Activated CD8-positive, alpha-beta memory T cell treated with anti-CD3 and anti-CD28 coated beads for 1 hour (primary cell): ENCODE measurements around the gene HNRNPC.
"Not testable (repeated sequence)": the region's sequence is repeated elsewhere in the genome, so short reads cannot be mapped to it uniquely, and the experiment has no call there.

Experiments
- DNase-seq, 2 donors: peaks; one replicate each; pipeline ENCODE4 v3.0.0-alpha.2; 2020; ENCODE audit warnings: low read depth in 1 of 2; ENCODE audit errors: extremely low read depth in 1 of 2

The HNRNPC gene

DNA sequence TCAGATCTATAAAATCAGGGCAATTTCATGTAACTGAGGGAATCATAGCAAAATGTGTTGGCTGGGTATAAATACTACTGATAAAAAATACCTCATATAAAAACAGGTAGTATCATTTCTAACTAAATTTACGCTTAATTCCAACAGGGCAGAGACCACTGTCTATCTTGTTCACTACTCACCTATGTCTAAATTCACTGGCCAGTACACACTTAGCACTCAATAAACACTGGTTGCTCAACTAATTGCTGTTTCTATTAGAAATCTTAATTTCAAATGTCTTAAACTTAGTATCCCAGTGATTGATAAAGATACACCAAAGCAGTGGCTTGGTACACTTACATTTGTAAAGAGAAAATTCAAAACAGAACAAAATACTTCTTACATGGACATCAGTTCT, 55.6 kb downstream of the HNRNPC start:
- no peak for DNase-seq

DNA sequence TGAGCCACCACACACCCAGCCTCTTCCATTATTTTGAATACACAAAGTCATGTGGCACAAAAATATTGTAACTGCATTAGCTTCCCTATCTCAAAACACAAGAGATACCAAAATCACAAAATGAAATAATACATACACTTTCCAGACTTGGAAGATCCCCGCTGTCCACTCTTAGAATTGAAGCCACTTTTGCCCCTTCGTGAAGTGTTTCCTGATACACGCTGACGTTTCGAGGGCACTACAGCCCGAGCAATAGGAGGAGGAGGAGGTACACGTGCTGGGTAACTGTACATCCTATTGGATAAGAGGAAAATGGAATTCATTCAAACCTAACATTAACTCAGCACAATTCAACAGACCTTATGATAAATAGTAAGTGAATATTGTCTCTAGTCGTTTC, 56.4 kb downstream of the HNRNPC start:
- not testable (repeated sequence) for DNase-seq

DNA sequence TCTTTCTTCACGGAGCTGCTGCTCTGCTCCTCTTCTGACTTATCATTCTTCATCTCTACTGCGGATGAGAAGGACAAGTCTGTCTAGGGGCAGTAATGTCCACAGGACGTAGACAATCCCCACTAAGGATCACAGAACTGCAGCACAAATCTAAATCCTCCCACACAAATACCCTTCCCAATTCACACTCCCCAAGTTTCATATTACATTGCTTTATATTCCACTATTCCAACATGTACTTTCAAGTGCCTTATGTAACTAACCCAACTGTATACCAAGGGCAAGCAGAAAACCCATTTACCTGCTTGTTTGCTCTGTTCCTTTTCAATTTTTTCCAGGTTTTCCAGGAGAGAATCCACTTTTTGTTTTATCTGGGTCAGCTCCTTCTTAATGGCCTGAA, 57.7 kb downstream of the HNRNPC start:
- DNase-seq: no peak

DNA sequence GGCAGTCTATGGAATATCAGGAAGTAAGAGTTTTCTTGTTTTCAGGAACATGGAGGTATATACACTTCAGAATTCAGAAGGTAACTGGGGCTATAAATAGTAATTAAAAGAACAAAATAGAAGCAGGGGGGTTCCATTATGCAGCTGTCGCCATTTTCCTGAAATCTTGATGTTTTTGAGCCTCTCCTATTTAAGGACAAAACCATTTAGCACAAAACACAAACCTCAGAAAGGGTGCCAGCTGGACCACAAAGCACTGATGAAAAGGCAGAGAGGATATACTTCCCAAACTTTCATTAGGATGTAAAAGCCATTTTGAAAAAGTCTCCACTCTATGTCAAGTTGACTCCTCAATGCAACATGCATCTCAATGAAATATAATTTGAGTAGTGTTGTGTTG, 59.2 kb downstream of the HNRNPC start:
- DNase-seq: no peak

DNA sequence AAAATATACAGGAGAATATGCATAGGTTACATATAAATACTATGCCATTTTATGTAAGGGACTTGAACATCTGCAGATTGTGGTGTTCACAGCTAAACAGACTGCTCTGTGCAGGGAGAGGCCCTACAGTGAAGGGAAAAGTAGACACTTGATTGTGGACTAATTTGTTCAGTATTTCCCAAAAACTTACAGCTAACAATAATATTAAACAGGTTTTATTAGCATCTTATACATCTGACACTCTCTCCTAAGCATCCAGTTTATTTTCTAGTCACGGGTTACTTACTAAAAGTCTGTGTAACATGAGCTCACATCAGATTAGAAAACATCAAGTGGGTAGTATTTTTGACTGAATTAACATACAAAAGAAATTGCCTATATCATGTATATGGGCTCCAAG, 60.1 kb downstream of the HNRNPC start:
- no peak for DNase-seq

DNA sequence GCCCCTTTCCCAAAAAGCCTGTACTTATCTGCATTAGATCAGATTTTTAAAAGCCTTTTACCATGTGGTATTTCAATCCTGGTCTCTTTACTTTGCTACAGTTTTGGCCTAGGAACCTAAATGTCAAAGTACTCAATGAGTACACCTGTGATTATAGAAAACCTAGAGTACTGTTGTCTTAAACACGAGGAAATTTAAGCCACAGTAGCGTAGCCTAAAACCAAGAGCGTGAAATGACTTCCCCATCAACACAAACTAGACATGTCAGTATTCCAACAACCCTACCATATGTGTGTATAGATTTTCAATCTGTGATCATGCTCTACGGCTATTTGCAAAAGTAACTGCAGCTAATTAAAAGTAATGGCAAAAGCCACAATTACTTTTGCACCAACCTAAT, 60.7 kb downstream of the HNRNPC start:
- no peak for DNase-seq

DNA sequence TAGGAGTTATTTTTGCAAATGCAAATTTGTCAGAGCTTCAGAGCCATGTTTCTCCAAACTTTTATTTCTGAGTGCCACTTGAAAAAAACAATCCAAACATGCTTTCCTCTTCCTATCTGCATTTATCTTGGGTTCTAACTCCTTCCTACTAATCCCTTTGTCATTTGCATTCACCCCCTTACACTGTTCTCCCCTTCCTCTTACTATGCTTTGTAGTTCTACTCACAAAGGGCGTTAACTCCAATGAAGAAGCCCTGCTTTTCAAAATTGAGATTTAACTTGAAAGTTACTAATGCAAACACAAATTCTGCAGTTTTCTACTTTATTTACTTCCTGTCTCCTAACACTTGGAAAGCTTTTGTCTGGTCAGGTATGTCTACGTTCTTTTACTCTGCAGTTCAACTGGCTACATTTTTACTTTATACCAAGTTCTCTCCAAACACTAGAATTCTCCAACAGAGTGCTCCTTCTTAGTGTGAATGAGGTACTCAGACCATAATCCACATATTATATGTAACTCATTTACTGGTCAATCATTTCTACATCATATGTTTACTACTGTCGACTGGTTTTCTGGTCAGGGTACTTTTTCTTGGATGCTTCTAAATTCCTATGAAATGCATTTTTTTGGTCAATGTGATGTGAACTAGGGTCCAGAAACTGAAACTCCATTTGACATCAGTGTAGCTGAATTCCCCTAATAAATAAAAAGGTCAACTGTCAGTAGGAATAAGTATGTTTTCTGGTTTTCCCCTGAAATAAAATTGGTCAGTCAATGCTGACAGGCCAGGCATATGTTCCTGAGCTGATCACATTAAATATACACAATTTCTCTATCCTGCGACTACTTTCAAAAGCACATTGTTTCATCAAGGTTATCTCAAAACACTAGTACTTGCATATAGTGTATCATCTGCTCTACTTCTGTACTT, 62.2 kb downstream of the HNRNPC start:
- no peak for DNase-seq

DNA sequence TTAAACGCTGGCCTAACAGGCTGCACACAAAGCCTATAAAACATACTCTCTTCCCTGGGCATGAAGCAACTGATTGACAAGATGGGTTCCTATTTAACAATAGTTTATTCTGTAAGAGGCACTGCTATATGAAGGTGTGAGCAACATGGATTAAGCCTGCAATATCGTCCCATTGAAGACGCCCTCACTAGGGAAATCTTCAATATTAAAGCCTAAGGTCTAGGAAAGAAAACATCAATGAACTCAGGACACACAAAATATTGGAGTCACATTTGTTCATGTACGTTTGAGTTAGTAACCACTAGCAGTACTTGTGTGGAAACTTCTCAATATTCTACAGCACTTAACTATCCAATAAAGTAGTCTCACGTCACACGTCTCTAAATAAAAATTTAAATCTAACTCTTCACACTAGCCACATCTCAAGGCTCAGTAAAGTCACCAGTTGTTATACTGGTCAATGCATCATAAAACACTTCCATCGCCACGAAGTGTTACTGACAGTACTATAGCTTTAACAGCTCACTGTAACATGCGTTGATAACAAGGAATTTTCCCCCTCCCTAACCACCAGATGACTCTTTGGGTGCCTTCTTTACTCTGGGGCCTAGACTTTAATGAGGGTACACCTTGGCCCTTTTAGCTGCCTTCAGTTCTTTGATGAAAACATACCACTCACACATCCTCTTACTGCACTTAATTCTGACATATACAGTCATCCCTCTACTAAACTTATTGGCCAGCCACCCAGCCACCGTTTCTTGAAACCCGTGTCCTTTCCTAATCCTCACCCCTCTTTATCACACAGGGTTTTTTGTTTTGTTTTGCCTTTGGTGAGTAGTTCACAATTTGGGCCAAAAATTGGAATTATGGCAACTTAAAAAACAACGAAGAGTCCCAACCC, 63.3 kb downstream of the HNRNPC start:
- no peak for DNase-seq

DNA sequence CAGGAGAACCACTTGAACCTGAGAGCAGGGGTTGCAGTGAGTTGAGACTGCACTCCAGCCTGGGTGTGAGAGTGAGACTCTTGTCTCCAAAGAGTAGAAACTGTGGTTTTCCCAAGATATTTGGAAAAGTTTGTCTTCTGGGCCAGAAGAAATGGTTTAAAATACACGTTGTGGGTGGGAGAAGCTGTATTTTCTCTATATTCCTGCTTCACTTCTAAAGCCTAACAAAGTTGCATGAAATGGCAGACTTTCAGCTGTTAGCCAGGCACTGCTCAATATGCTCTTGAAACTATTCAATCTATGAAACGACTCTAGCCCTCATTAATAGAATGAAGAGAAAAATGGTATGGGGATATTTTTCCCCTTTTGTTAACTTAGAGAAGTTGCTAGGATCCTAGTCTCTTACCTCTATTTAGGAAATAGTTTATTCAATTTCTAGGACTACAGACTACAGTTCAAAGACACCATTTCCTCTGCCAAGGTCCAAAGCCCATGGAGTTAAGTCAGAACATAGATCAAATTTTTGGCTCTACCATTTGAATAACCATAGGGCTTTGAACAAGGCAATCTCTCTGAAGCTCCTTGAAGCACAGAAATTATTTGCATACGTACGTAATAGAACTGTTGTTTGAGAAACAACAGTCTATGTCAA, 64.1 kb downstream of the HNRNPC start:
- no peak for DNase-seq

DNA sequence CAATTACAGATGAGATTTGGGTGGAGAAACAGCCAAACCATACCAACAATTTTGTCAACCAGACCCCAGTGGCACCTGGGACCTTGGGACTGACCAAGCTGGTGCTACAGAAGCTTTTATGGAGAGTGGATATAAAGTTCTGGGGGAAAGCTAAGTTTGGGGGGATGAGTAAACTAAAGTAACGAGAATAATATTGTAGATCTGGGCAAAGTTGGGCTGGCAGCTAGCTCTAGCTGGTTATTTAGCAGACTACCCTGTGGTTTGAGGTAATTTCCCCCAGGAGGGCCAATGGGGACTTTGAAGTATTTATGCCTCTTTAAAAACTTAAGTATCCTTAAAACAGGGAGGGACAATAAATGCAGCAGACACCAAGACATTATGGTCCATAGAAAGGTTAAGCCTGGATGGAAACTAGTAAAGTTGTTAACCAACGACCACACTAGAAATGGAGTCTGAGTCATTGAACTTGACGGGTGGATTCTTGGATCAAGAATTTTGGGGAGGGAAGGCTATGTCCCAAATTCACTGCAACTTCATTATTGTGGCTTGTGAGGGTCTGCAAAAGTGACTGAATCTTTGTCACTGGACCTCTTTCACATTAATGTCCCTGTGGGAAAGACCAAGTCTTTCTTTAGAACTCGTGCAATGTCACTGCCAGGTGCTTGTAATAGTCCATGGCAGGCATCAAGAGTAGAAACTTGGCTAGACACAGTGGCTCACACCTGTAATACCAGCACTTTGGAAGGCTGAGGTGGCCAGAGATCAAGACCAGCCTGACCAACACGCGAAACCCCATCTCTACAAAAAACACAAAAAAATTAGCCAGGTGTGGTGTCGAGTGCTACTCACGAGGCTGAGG, 64.8 kb downstream of the HNRNPC start:
- DNase-seq: no peak

DNA sequence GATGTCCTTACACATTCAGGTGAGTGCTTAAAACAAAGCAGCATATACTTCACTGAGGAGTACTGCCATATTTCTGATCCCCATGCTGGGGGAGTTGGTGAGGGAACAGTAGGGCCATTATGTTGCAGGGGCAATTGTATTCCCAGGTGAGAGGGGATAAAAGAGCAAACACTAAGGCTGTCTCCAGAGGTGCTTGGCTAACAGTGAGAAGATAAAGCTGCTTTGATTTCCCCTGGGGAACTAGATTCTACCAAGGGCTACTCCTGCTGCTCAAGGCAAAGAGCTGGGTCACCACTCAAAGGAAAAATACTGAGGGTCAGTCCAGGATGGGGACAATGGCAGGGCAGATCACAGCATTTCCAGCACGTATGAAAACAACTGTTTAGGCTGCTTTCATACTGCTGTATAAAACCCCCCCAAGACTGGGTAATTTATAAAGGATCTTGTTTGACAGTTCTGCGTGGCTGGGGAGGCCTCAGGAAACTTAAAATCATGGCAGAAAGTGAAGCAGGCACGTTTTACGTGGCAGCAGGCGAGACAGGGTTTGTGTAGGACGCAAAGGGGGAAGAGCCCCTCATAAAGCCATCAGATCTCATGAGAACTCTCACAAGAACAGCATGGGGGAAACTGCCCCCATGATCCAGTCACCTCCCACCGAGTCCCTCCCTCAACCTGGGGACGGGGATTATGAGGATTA, 65.6 kb downstream of the HNRNPC start:
- no peak for DNase-seq

DNA sequence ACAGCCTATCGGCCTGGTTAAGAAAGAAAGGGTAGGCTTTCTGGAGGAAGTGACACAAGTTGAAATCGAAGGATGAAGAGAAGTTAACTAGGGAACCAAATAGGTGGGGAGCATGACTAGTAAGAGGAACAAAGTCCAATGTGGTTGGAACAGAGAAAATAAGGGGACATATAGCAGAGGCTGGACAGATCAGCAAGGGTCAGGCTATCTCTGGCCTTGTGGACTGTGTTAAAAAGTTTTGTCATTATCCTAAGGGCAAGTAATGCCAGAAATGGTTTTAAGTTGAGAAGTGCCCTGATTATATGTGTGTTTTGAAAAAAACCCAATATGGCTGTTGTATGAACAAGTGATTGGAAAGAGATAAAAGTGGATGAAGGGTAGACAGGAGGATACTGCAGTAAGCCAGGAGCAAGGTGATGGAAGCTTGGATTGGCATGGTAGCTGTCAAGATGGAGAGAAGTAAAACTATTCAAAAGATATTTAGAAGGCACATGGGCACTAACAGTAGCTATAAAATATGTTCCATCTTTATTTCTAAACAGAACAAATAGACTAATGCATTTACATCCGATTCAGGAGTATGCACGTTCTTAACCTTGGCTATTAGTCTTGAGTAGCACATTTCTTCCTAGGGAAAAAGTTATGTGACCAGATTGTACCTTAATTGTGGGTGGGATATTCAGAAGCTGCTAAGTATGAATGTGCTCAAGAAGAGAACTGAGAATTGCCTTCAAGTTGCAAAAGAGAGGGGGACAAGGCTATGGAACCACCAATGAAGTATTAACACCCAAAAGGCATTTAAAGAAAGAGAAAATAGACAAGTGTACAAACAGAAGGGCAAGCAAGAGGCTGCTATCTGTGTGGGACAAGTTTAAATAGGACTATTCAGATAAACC, 66.5 kb downstream of the HNRNPC start:
- no peak for DNase-seq

DNA sequence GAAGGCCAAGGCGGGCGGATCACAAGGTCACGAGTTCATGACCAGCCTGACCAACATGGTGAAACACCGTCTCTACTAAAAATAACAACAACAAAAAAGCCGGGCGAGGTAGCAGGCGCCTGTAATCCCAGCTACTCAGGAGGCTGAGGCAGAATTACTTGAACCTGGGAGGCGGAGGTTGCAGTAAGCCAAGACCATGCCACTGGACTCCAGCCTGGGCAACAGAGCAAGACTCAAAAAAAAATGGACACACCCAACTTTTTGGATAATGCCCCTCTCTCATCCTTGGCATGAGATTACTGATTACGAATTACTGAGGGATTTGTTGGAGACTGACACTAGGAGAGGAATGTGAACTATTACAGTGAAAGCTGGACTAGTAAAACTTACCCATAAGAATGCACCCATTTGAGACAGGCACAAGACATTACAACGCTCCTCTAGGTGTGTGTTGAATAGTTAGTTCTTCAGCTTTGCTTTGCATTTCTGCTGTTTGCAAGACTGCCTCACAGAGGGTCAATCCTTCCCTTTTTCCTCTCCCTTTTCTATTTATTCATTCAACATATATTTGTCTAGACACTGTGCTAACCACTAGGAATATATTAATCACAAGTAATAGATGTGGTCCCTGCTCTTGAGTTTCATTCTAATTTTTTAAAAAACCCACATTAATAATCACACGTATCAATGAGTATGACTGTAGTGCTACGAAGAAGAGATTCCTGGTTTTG, 67.3 kb downstream of the HNRNPC start:
- DNase-seq: no peak

DNA sequence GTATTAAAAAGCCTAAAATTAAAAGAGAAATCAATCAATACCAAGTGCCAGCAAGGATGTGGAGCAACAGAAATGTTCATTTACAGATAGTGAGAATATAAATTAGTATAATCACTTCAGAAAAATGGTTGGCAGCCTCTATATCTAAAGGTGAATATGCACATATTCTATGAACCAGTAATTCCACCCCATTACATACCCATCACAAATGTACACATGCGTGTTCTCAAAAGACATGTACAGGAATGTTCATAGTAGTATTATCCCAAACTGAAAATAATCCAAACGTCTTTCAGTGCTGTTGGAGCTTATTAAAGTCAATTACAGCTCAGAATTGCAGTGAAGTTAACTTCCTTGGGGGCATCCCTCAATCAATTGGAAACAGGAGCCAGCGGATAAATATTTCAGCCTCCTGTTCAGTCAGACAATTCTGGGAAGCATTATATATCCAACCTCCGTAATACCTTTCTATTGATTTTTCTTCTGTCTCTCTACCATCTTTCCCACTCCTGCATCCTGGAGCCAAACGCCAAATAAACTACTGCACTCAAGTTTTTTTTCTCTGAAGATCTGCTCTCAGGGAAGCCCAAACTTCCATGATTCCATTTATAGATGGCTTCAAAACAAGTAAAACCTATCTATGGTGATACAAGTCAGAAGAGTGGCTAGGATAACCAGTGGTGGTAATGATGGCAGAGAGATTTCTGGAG, 68.3 kb downstream of the HNRNPC start:
- no peak for DNase-seq

DNA sequence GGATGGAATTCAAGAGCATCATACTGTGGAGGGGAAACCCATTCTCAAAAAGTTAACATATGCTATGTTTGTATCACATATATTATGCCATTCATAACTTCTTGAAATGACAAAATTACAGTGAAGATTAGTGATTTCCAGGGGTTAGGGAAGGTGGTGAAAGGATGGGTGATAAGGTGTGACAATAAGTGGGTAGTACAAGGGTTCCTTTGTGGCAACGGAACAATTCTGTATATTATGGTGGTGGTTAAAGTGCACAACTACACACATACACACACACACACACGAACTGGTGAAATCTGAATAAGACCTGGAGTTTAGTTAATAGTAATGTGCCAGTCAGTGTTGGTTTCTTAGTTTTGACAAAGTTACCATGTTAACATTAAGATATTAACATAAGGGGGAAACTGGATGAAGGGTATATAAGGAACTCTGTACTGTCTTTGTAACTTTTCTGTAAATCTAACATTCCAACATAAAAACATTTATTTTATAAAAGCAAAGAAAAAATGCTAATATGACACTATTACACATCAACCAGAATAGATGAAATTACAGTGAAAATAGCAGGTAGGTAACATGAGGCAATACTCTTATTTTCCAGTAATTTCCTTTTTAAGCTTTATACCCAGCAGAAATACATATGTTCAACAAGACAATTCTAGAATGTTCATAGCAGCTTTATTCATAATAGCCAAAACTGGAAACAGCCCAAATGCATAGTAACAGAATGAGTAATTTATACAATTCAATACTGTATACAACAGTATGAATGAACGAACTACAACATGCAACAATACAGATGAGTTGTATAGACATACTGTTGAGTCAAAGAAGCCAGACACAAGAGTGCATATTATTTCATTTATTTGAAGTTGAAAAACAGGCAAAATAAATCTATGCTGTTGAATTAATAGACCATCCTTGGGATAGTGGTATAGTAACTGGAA, 69.4 kb downstream of the HNRNPC start:
- no peak for DNase-seq

DNA sequence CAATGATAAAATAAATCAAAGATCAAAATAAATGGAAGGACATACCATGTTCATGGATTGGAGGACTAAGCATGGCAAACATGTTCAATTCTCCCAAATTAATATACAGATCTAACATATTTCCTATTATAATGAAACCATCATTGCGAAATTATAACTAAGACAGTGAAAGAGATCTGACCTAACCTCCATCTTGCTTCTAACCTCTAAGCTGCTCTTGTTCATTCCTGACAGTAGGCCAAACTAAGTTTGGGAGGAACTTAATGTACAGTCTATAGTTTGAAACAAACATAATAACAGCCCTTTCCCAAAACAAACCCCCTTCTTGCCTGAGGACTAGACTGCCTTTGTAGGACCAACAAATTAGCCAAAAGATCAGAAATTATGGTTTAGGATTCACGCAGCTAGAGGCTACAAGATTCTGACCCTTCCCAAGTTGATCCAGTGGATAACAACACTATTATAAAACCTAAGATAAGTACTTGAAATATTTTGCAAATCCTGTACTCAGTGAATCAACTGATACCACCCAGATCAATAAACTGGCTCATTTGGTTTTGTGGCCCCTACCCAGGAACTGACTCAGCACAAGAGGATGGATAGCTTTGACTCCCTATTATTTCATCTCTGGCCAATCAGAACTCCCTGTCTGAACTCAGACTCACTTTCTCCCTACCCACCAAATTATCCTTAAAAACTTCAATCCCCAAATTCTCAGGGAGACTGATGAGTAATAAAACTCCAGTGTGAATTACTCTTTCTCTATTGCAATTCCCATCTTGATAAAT, 71.6 kb downstream of the HNRNPC start:
- no peak for DNase-seq
